ENCODE data around the gene ANK3. TPM values are rescaled to one million over a fixed set of nuclear protein-coding genes. Genes with fewer than 3 reads are reported as not detected.

Gene ANK3
- polyA plus RNA-seq, 1 donor (not counting 4 experiments of a cell fraction or from before 2014, with no cell fraction given) = 8.3 TPM

DNA sequence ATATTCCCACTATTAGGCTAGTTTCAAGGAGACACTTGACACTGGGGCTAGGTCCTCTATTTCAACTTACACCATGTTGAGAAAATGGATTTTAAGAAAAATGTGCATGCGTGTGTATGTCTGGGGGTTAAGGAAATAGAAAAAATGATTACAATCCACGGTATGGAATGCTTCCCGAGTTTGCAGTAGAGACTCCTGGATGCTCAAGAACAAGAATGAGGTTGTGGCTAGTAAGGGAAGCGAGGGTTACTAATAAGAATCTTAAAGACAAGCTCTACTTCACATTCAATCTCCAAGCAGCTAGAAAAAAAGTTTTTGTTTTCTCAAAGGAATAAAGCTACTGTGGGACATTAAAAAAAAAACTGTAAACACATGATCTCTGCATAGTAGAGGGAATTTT is 54.7 kb downstream of the ANK3 start:
- Histone ChIP-seq H3K36me3 (ENCODE audit: control insufficient read depth in 2 of 2, extremely low read depth in 1 of 2, insufficient read depth in 2 of 2, low read length in 2 of 2) (no peaks in the 10 kb centered on the region), H4K20me1 (ENCODE audit: control insufficient read depth, extremely low read depth, insufficient read depth, low read length) (no peaks in the 10 kb centered on the region), H3K4me1 (ENCODE audit: control insufficient read depth, extremely low read depth, insufficient read depth, low read length) (no peaks in the 10 kb centered on the region), H3K9me3 (ENCODE audit: control insufficient read depth, low read depth, low read length) (no peaks in the 10 kb centered on the region), H3K4me3 (ENCODE audit: control insufficient read depth in 2 of 3, extremely low read depth in 1 of 3, insufficient read depth in 2 of 3, low read depth in 1 of 3, low read length in 3 of 3) (no peak overlapping the region), H3K9me1 (ENCODE audit: control insufficient read depth, extremely low read depth, insufficient read depth, low read length) (no peaks in the 10 kb centered on the region), H3K27ac (ENCODE audit: control insufficient read depth, insufficient read depth, low read length) (no peak overlapping the region), H2AFZ (ENCODE audit: control insufficient read depth, low read length) (no peak overlapping the region), H3K79me2 (ENCODE audit: control insufficient read depth, insufficient read depth, low read length) (no peaks in the 10 kb centered on the region), H3K27me3 (ENCODE audit: control insufficient read depth, extremely low read depth, insufficient read depth, low read length) (no peaks in the 10 kb centered on the region), H3K4me2 (ENCODE audit: control insufficient read depth, extremely low read depth, insufficient read depth, low read depth, low read length) (no peak overlapping the region), H3K9ac (ENCODE audit: control insufficient read depth, extremely low read depth, insufficient read depth, low read length) (no peak overlapping the region)
- DNase-seq (ENCODE audit: low read depth, low spot score) (no peak), FAIRE-seq (no peak)
- dilution Hi-C loops (cut with MboI; ENCODE audit: extremely low pct_ligation_motif_present, low sequenced_read_pairs) = no loop called here
- TF ChIP-seq, protein P1, sequence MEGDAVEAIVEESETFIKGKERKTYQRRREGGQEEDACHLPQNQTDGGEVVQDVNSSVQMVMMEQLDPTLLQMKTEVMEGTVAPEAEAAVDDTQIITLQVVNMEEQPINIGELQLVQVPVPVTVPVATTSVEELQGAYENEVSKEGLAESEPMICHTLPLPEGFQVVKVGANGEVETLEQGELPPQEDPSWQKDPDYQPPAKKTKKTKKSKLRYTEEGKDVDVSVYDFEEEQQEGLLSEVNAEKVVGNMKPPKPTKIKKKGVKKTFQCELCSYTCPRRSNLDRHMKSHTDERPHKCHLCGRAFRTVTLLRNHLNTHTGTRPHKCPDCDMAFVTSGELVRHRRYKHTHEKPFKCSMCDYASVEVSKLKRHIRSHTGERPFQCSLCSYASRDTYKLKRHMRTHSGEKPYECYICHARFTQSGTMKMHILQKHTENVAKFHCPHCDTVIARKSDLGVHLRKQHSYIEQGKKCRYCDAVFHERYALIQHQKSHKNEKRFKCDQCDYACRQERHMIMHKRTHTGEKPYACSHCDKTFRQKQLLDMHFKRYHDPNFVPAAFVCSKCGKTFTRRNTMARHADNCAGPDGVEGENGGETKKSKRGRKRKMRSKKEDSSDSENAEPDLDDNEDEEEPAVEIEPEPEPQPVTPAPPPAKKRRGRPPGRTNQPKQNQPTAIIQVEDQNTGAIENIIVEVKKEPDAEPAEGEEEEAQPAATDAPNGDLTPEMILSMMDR (optimal IDR thresholded peaks at IDR 0.05 in 1 of 3, IDR thresholded peaks at IDR 0.05 in 1 of 3, conservative IDR thresholded peaks at IDR 0.05 in 1 of 3; ENCODE audit: extremely low read depth in 1 of 3, insufficient read depth in 2 of 3, low read length in 3 of 3) = no peak
- no peak for TF ChIP-seq EZH2 (IDR thresholded peaks at IDR 0.05; ENCODE audit: low read length)

DNA sequence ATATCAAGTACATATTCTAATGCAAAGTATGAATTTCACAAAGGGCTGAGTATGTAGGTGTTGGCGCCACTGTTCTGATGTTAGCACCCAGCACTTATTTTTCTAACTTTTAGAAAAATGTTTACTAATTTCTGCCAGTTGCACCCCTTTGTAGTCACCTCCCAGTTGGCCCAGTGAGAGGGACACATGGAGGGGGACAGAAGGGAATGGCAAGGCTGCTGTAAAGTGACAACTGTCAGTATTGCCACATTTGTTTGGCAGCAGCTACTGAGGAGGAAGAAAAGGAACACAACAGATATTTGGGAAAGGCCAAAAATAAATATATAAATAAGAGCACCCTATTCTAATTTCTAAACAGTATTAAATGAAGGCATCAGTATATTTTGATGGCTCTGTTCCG is 57.3 kb downstream of the ANK3 start:
- H3K4me1 ChIP-seq (ENCODE audit: control insufficient read depth, extremely low read depth, insufficient read depth, low read length) = no peaks in the 10 kb centered on the region
- no peaks in the 10 kb centered on the region for H3K27me3 ChIP-seq (ENCODE audit: control insufficient read depth, extremely low read depth, insufficient read depth, low read length)
- H3K9ac ChIP-seq (ENCODE audit: control insufficient read depth, extremely low read depth, insufficient read depth, low read length) = no peak overlapping the region
- dilution Hi-C loops (cut with MboI; ENCODE audit: extremely low pct_ligation_motif_present, low sequenced_read_pairs) = no loop called here
- no peak overlapping the region for H3K27ac ChIP-seq (ENCODE audit: control insufficient read depth, insufficient read depth, low read length)
- TF ChIP-seq EZH2 (IDR thresholded peaks at IDR 0.05; ENCODE audit: low read length) = no peak
- TF ChIP-seq, protein P1 (optimal IDR thresholded peaks at IDR 0.05 in 1 of 3, IDR thresholded peaks at IDR 0.05 in 1 of 3, conservative IDR thresholded peaks at IDR 0.05 in 1 of 3; ENCODE audit: extremely low read depth in 1 of 3, insufficient read depth in 2 of 3, low read length in 3 of 3) = no peak
- DNase-seq (ENCODE audit: low read depth, low spot score) = no peak
- no peaks in the 10 kb centered on the region for H3K79me2 ChIP-seq (ENCODE audit: control insufficient read depth, insufficient read depth, low read length)
- H2AFZ ChIP-seq (ENCODE audit: control insufficient read depth, low read length) = no peak overlapping the region
- H3K4me2 ChIP-seq (ENCODE audit: control insufficient read depth, extremely low read depth, insufficient read depth, low read depth, low read length) = no peak overlapping the region
- no peaks in the 10 kb centered on the region for H3K9me1 ChIP-seq (ENCODE audit: control insufficient read depth, extremely low read depth, insufficient read depth, low read length)
- no peaks in the 10 kb centered on the region for H4K20me1 ChIP-seq (ENCODE audit: control insufficient read depth, extremely low read depth, insufficient read depth, low read length)
- H3K4me3 ChIP-seq (ENCODE audit: control insufficient read depth in 2 of 3, extremely low read depth in 1 of 3, insufficient read depth in 2 of 3, low read depth in 1 of 3, low read length in 3 of 3) = no peak overlapping the region
- FAIRE-seq = no peak
- no peaks in the 10 kb centered on the region for H3K36me3 ChIP-seq (ENCODE audit: control insufficient read depth in 2 of 2, extremely low read depth in 1 of 2, insufficient read depth in 2 of 2, low read length in 2 of 2)
- no peaks in the 10 kb centered on the region for H3K9me3 ChIP-seq (ENCODE audit: control insufficient read depth, low read depth, low read length)

Measured in keratinocyte (primary cell).